Osteocyte (in vitro differentiated cells): ENCODE measurements around the gene SQOR. TPM values are rescaled to one million over a fixed set of nuclear protein-coding genes. Genes with fewer than 3 reads are reported as not detected.

Source experiments
- DNase-seq: peaks from one replicate; pipeline ENCODE4 v3.0.0; 2021; ENCODE audit warnings: mixed read lengths; ENCODE audit not compliant: unreplicated experiment; ENCODE audit errors: extremely low spot score
- H3K27ac Mint-ChIP-seq: one replicate; pipeline ENCODE4 v1.8.0; 2021; ENCODE audit warnings: mild to moderate bottlenecking, mixed read lengths; ENCODE audit not compliant: unreplicated experiment
- H3K27me3 Mint-ChIP-seq: one replicate; pipeline ENCODE4 v1.8.0; 2021; ENCODE audit warnings: mixed read lengths; ENCODE audit not compliant: unreplicated experiment
- H3K36me3 Mint-ChIP-seq: one replicate; pipeline ENCODE4 v1.8.0; 2021; ENCODE audit warnings: mixed read lengths; ENCODE audit not compliant: unreplicated experiment
- H3K4me1 Mint-ChIP-seq: one replicate; pipeline ENCODE4 v1.8.0; 2021; ENCODE audit warnings: mixed read lengths; ENCODE audit not compliant: unreplicated experiment
- H3K4me3 Mint-ChIP-seq: one replicate; pipeline ENCODE4 v1.8.0; 2021; ENCODE audit warnings: mild to moderate bottlenecking, moderate library complexity, mixed read lengths; ENCODE audit not compliant: unreplicated experiment
- H3K9me3 Mint-ChIP-seq: one replicate; pipeline ENCODE4 v1.8.0; 2021; ENCODE audit warnings: mixed read lengths; ENCODE audit not compliant: unreplicated experiment
- total RNA-seq: library from RNA; stranded (reverse); gene quantifications from 2 replicates; pipeline ENCODE4 v1.2.1, GENCODE V29; 2021
- TF ChIP-seq, protein P1 (sequence below): fragments of 200-600 bp; sonication (generic); IDR thresholded peaks from 2 replicates; pipeline ENCODE4 v1.5.0; 2021; ENCODE audit warnings: antibody characterized with exemption, mild to moderate bottlenecking, moderate library complexity

Gene SQOR
- total RNA-seq, 1 donor from 2014 or later: 22.6 TPM

GRCh38 chr15:45715528-45715927 lies 80.7 kb downstream of the SQOR start:
- no peak for DNase-seq
- TF ChIP-seq, protein P1, sequence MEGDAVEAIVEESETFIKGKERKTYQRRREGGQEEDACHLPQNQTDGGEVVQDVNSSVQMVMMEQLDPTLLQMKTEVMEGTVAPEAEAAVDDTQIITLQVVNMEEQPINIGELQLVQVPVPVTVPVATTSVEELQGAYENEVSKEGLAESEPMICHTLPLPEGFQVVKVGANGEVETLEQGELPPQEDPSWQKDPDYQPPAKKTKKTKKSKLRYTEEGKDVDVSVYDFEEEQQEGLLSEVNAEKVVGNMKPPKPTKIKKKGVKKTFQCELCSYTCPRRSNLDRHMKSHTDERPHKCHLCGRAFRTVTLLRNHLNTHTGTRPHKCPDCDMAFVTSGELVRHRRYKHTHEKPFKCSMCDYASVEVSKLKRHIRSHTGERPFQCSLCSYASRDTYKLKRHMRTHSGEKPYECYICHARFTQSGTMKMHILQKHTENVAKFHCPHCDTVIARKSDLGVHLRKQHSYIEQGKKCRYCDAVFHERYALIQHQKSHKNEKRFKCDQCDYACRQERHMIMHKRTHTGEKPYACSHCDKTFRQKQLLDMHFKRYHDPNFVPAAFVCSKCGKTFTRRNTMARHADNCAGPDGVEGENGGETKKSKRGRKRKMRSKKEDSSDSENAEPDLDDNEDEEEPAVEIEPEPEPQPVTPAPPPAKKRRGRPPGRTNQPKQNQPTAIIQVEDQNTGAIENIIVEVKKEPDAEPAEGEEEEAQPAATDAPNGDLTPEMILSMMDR: peak; percentile 52
- H3K4me3 Mint-ChIP-seq: no peak overlapping the region
- H3K4me1 Mint-ChIP-seq: peaks cover 4% of the 10 kb centered on the region
- no peaks in the 10 kb centered on the region for H3K9me3 Mint-ChIP-seq
- no peaks in the 10 kb centered on the region for H3K36me3 Mint-ChIP-seq
- peaks cover 34% of the 10 kb centered on the region for H3K27me3 Mint-ChIP-seq
- no peak overlapping the region for H3K27ac Mint-ChIP-seq

- Mint-ChIP-seq H3K9me3 (no peaks in the 10 kb centered on the region), H3K36me3 (no peaks in the 10 kb centered on the region), H3K4me1 (peaks cover 2% of the 10 kb centered on the region), H3K27ac (no peak overlapping the region), H3K27me3 (peaks cover 27% of the 10 kb centered on the region), H3K4me3 (no peak overlapping the region)
- TF ChIP-seq, protein P1: no peak
- no peak for DNase-seq
These were observed 84.7 kb downstream of the SQOR start for GRCh38 chr15:45719490-45719889.

GRCh38 chr15:45720183-45720582 lies 85.4 kb downstream of the SQOR start:
- no peaks in the 10 kb centered on the region for H3K9me3 Mint-ChIP-seq
- H3K36me3 Mint-ChIP-seq: no peaks in the 10 kb centered on the region
- peaks cover 28% of the 10 kb centered on the region for H3K27me3 Mint-ChIP-seq
- H3K4me1 Mint-ChIP-seq: no peaks in the 10 kb centered on the region
- H3K27ac Mint-ChIP-seq: no peak overlapping the region
- TF ChIP-seq, protein P1: no peak
- H3K4me3 Mint-ChIP-seq: no peak overlapping the region
- no peak for DNase-seq

GRCh38 chr15:45728641-45729040 lies 93.8 kb downstream of the SQOR start:
- Mint-ChIP-seq H3K27ac (no peak overlapping the region), H3K27me3 (peaks cover 37% of the 10 kb centered on the region), H3K4me1 (no peaks in the 10 kb centered on the region), H3K9me3 (no peaks in the 10 kb centered on the region), H3K4me3 (no peak overlapping the region), H3K36me3 (no peaks in the 10 kb centered on the region)
- TF ChIP-seq, protein P1: no peak
- DNase-seq: peak; percentile 76

DNA sequence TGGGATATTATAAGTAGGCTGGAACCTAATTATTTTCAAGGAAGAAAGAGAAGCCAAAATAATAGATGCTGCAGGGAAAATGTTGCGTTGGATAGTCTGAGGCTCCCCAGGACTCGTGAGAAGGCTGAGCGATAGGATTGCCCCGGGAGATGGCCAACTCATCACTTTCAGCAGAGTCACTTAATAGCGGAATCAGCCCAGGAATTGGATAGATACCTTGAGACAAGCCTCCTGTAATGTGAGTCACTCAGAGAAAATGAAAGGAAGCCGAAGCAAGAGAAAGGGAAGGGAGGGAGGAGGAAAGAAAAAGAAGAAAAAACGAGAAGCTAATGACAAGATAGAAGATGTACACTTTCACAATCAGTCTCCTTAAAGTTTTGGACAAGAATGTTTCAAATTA lies 94.3 kb downstream of the SQOR start:
- H3K27me3 Mint-ChIP-seq: peaks cover 37% of the 10 kb centered on the region
- no peaks in the 10 kb centered on the region for H3K36me3 Mint-ChIP-seq
- no peaks in the 10 kb centered on the region for H3K9me3 Mint-ChIP-seq
- TF ChIP-seq, protein P1: no peak
- DNase-seq: no peak
- no peak overlapping the region for H3K4me3 Mint-ChIP-seq
- H3K4me1 Mint-ChIP-seq: no peaks in the 10 kb centered on the region
- H3K27ac Mint-ChIP-seq: no peak overlapping the region
